ENCODE measurements around the gene OR52K1.

Gene OR52K1

GRCh38 chr11:4508886-4509285 is 26.4 kb downstream of the OR52K1 start:
- no peaks in the 10 kb centered on the region for H3K27me3 ChIP-seq (ENCODE audit: low read length)
- no peak overlapping the region for H3K4me2 ChIP-seq (ENCODE audit: low read depth, low read length, poor library complexity, severe bottlenecking)
- no peak overlapping the region for H3K9ac ChIP-seq (ENCODE audit: low read length)
- no peaks in the 10 kb centered on the region for H3K9me3 ChIP-seq (ENCODE audit: insufficient read depth, low read length)
- H2AFZ ChIP-seq (ENCODE audit: low read depth, low read length, severe bottlenecking): no peak overlapping the region
- no peak for TF ChIP-seq EZH2phosphoT487 (conservative IDR thresholded peaks at IDR 0.05; ENCODE audit: low read length)
- H3K79me2 ChIP-seq (ENCODE audit: insufficient read depth, low read length): no peaks in the 10 kb centered on the region
- H3K9me2 ChIP-seq (replicated peaks; ENCODE audit: insufficient read depth, low read length): no peaks in the 10 kb centered on the region
- H3K36me3 ChIP-seq (ENCODE audit: low read length): no peaks in the 10 kb centered on the region
- H3K4me3 ChIP-seq (ENCODE audit: insufficient read depth, low read length, poor library complexity, severe bottlenecking): no peak overlapping the region
- H3K27ac ChIP-seq (ENCODE audit: low read depth, low read length): no peak overlapping the region
- no peaks in the 10 kb centered on the region for H3F3A ChIP-seq (ENCODE audit: insufficient read depth)
- H4K20me1 ChIP-seq (ENCODE audit: low read depth, low read length): no peaks in the 10 kb centered on the region

GRCh38 chr11:4511282-4512245 is 29.1 kb downstream of the OR52K1 start:
- H3K27ac ChIP-seq (ENCODE audit: low read depth, low read length): no peak overlapping the region
- no peak overlapping the region for H3K4me3 ChIP-seq (ENCODE audit: insufficient read depth, low read length, poor library complexity, severe bottlenecking)
- no peak overlapping the region for H2AFZ ChIP-seq (ENCODE audit: low read depth, low read length, severe bottlenecking)
- H3F3A ChIP-seq (ENCODE audit: insufficient read depth): no peaks in the 10 kb centered on the region
- no peaks in the 10 kb centered on the region for H3K36me3 ChIP-seq (ENCODE audit: low read length)
- no peaks in the 10 kb centered on the region for H3K9me2 ChIP-seq (replicated peaks; ENCODE audit: insufficient read depth, low read length)
- no peaks in the 10 kb centered on the region for H3K27me3 ChIP-seq (ENCODE audit: low read length)
- no peaks in the 10 kb centered on the region for H4K20me1 ChIP-seq (ENCODE audit: low read depth, low read length)
- no peak overlapping the region for H3K4me2 ChIP-seq (ENCODE audit: low read depth, low read length, poor library complexity, severe bottlenecking)
- no peaks in the 10 kb centered on the region for H3K79me2 ChIP-seq (ENCODE audit: insufficient read depth, low read length)
- no peaks in the 10 kb centered on the region for H3K9me3 ChIP-seq (ENCODE audit: insufficient read depth, low read length)
- TF ChIP-seq CTCF (IDR thresholded peaks at IDR 0.05; ENCODE audit: insufficient read depth, low read length, poor library complexity, severe bottlenecking) (no peak), EZH2phosphoT487 (conservative IDR thresholded peaks at IDR 0.05; ENCODE audit: low read length) (no peak)
- no peak overlapping the region for H3K9ac ChIP-seq (ENCODE audit: low read length)

GRCh38 chr11:4514196-4514595 is 31.8 kb downstream of the OR52K1 start:
- Histone ChIP-seq H3K36me3 (ENCODE audit: low read length) (no peaks in the 10 kb centered on the region), H3K9me2 (replicated peaks; ENCODE audit: insufficient read depth, low read length) (no peaks in the 10 kb centered on the region), H3K9me3 (ENCODE audit: insufficient read depth, low read length) (no peaks in the 10 kb centered on the region), H3K4me3 (ENCODE audit: insufficient read depth, low read length, poor library complexity, severe bottlenecking) (no peak overlapping the region), H3K27ac (ENCODE audit: low read depth, low read length) (no peak overlapping the region), H3K9ac (ENCODE audit: low read length) (no peak overlapping the region), H3F3A (ENCODE audit: insufficient read depth) (no peaks in the 10 kb centered on the region), H4K20me1 (ENCODE audit: low read depth, low read length) (no peaks in the 10 kb centered on the region), H3K4me2 (ENCODE audit: low read depth, low read length, poor library complexity, severe bottlenecking) (no peak overlapping the region), H3K79me2 (ENCODE audit: insufficient read depth, low read length) (no peaks in the 10 kb centered on the region), H2AFZ (ENCODE audit: low read depth, low read length, severe bottlenecking) (no peak overlapping the region), H3K27me3 (ENCODE audit: low read length) (no peaks in the 10 kb centered on the region)
- TF ChIP-seq CTCF (IDR thresholded peaks at IDR 0.05; ENCODE audit: insufficient read depth, low read length, poor library complexity, severe bottlenecking) (no peak), EZH2phosphoT487 (conservative IDR thresholded peaks at IDR 0.05; ENCODE audit: low read length) (no peak)

- Histone ChIP-seq H4K20me1 (ENCODE audit: low read depth, low read length) (no peaks in the 10 kb centered on the region), H3K4me3 (ENCODE audit: insufficient read depth, low read length, poor library complexity, severe bottlenecking) (no peak overlapping the region), H3K36me3 (ENCODE audit: low read length) (no peaks in the 10 kb centered on the region), H3F3A (ENCODE audit: insufficient read depth) (no peaks in the 10 kb centered on the region), H3K27me3 (ENCODE audit: low read length) (0 out of 2 replicates have a peak, but pooled peaks cover 4% of the 10 kb centered on the region), H3K27ac (ENCODE audit: low read depth, low read length) (no peak overlapping the region), H3K9me2 (replicated peaks; ENCODE audit: insufficient read depth, low read length) (no peaks in the 10 kb centered on the region), H3K9me3 (ENCODE audit: insufficient read depth, low read length) (no peaks in the 10 kb centered on the region), H3K79me2 (ENCODE audit: insufficient read depth, low read length) (no peaks in the 10 kb centered on the region), H3K4me2 (ENCODE audit: low read depth, low read length, poor library complexity, severe bottlenecking) (no peak overlapping the region), H2AFZ (ENCODE audit: low read depth, low read length, severe bottlenecking) (no peak overlapping the region), H3K9ac (ENCODE audit: low read length) (no peak overlapping the region)
- TF ChIP-seq EZH2phosphoT487 (conservative IDR thresholded peaks at IDR 0.05; ENCODE audit: low read length): no peak
- TF ChIP-seq CTCF (IDR thresholded peaks at IDR 0.05; ENCODE audit: insufficient read depth, low read length, poor library complexity, severe bottlenecking): no peak
Measured at GRCh38 chr11:4522339-4522738, 39.9 kb downstream of the OR52K1 start.
